K562 (cell line): ENCODE measurements around the gene RASD2. TPM values are rescaled to one million over a fixed set of nuclear protein-coding genes. Genes with fewer than 3 reads are reported as not detected.

Experiments
- ATAC-seq: fragments of 200-7000 bp; cut with Tn5 transposase; 3 replicates; pipeline ENCODE4 v1.9.1; 2020; ENCODE audit warnings: moderate library complexity
- BruUV-seq: library from RNA; stranded (reverse); fragments of 400-500 nt; replicated peaks from 2 replicates; lab custom pipeline; 2021; lab: Mats Ljungman, UMichigan
- CTCF ChIA-PET: fragments of 300-600 bp; formaldehyde crosslinking; extraction: SDS; loops from one replicate; lab custom pipeline; 2021; ENCODE audit warnings: low intra/inter-chr PET ratio; lab: Yijun Ruan, JAX
- POLR2A ChIA-PET: fragments of 300-600, 350-650 bp; sonication (Branson Sonifier 250); formaldehyde crosslinking; extraction: SDS; loops from one replicate; lab custom pipeline; 2021; ENCODE audit warnings: antibody characterized with exemption, inconsistent platforms; lab: Yijun Ruan, JAX
- DNase-seq, 4 experiments: peaks; one replicate each; pipeline versions ENCODE4 v3.0.0 to v3.0.0-alpha.2; 2011 to 2018; ENCODE audit warnings: low spot score in 3 of 4, mixed read lengths in 3 of 4; ENCODE audit errors: extremely low read depth in 1 of 4
- FAIRE-seq: peaks from 2 replicates; lab custom pipeline; 2011; peaks lifted over from hg19 to GRCh38; lab: Jason Lieb, UNC
- H2AFZ ChIP-seq: 2 replicates; pipeline ENCODE4 v1.6.0; 2011; ENCODE audit warnings: low read depth, low read length, control low read depth, inconsistent platforms
- H3K27ac ChIP-seq: fragments of 200-600 bp; 3 replicates; pipeline ENCODE4 v1.8.0; 2011; ENCODE audit warnings: low read depth, mild to moderate bottlenecking, control low read depth, inconsistent platforms, low read length, moderate library complexity, mixed read lengths; ENCODE audit errors: extremely low read depth
- H3K27me3 ChIP-seq, 2 experiments: fragments of 300-600 bp in 1 of 2; 2 replicates in 1 of 2; 3 replicates in 1 of 2; pipeline versions ENCODE4 v1.6.0 to v1.8.0; 2011; ENCODE audit warnings: inconsistent platforms in 2 of 2, low read length in 2 of 2, mild to moderate bottlenecking in 1 of 2, mixed read lengths in 1 of 2, moderate library complexity in 1 of 2; ENCODE audit not compliant: control insufficient read depth in 2 of 2, insufficient read depth in 2 of 2
- H3K36me3 ChIP-seq: fragments of 300-600 bp; 3 replicates; pipeline ENCODE4 v1.8.0; 2011; ENCODE audit warnings: mild to moderate bottlenecking, low read length, inconsistent platforms; ENCODE audit not compliant: control insufficient read depth, insufficient read depth
- H3K4me1 ChIP-seq, 2 experiments: fragments of 200-600 bp in 1 of 2; replicated peaks in 1 of 2; 2 replicates in 1 of 2; 3 replicates in 1 of 2; pipeline versions ENCODE4 v1.5.1 to v1.8.0; 2011; ENCODE audit warnings: inconsistent platforms in 2 of 2, low read length in 2 of 2, mild to moderate bottlenecking in 1 of 2, mixed read lengths in 1 of 2, moderate library complexity in 1 of 2; ENCODE audit not compliant: control insufficient read depth in 2 of 2, insufficient read depth in 2 of 2
- H3K4me2 ChIP-seq: 2 replicates; pipeline ENCODE4 v1.6.1; 2011; ENCODE audit warnings: low read length, control low read depth, inconsistent platforms, mixed read lengths; ENCODE audit not compliant: insufficient read depth
- H3K4me3 ChIP-seq: fragments of 200-600 bp; sonication (generic), shearing (Covaris generic); 2 replicates; pipeline ENCODE4 v1.5.1; 2016; ENCODE audit warnings: control low read depth, inconsistent platforms
- H3K79me2 ChIP-seq: fragments of 200-600 bp; 3 replicates; pipeline ENCODE4 v1.8.0; 2011; ENCODE audit warnings: low read length, inconsistent platforms; ENCODE audit not compliant: control insufficient read depth, insufficient read depth
- H3K9ac ChIP-seq, 2 experiments: 2 replicates each; pipeline versions ENCODE4 v1.6.0 to v1.6.1; 2011; ENCODE audit warnings: low read depth in 2 of 2, low read length in 2 of 2, control low read depth in 1 of 2, inconsistent platforms in 1 of 2, mild to moderate bottlenecking in 1 of 2, mixed read lengths in 1 of 2; ENCODE audit not compliant: insufficient read depth in 1 of 2
- H3K9me1 ChIP-seq: one replicate; pipeline ENCODE4 v1.6.0; 2011; ENCODE audit warnings: inconsistent platforms, mild to moderate bottlenecking, low read length, moderate library complexity; ENCODE audit not compliant: control insufficient read depth, insufficient read depth
- H3K9me3 ChIP-seq: replicated peaks from 2 replicates; pipeline ENCODE4 v1.5.1; 2011; ENCODE audit warnings: low read depth, low read length, inconsistent platforms; ENCODE audit not compliant: control insufficient read depth, insufficient read depth
- H4K20me1 ChIP-seq: replicated peaks from 2 replicates; pipeline ENCODE4 v1.6.1; 2011; ENCODE audit warnings: low read length, inconsistent platforms, mixed read lengths; ENCODE audit not compliant: control insufficient read depth, insufficient read depth
- CCAR2 ChIP-seq: fragments of 200-400 bp; formaldehyde crosslinking; IDR thresholded peaks from 2 replicates; pipeline ENCODE4 v1.6.1; 2017; ENCODE audit warnings: mild to moderate bottlenecking, low read depth, low read length
- CREB5 ChIP-seq: fragments of 250-450 bp; sonication (Bioruptor Pico); IDR thresholded peaks from 2 replicates; pipeline ENCODE4 v1.5.0; 2020; ENCODE audit warnings: mild to moderate bottlenecking
- FIP1L1 ChIP-seq: fragments of 200-400 bp; formaldehyde crosslinking; IDR thresholded peaks from 2 replicates; pipeline ENCODE4 v1.6.1; 2018; ENCODE audit warnings: mild to moderate bottlenecking, low read depth, low read length; ENCODE audit not compliant: poor library complexity, severe bottlenecking
- GABPB1 ChIP-seq: sonication (generic); formaldehyde crosslinking; IDR thresholded peaks from 2 replicates; pipeline ENCODE4 v1.8.0; 2022; ENCODE audit warnings: mild to moderate bottlenecking, missing genetic modification reagents
- MYNN ChIP-seq, 2 experiments: sonication (generic); formaldehyde crosslinking in 1 of 2; IDR thresholded peaks; 2 replicates each; pipeline versions ENCODE4 v1.5.0 to v1.6.1; 2016 to 2020; ENCODE audit warnings: antibody characterized with exemption in 1 of 2, missing genetic modification reagents in 1 of 2
- PPARD ChIP-seq: fragments of 250-450 bp; sonication (Bioruptor Pico); IDR thresholded peaks from 2 replicates; pipeline ENCODE4 v1.8.0; 2022; ENCODE audit warnings: inconsistent platforms, mild to moderate bottlenecking, moderate library complexity
- PTTG1 ChIP-seq: fragments of 450-650 bp; IDR thresholded peaks from 2 replicates; pipeline ENCODE4 v1.6.1; 2016; ENCODE audit warnings: low read depth, mild to moderate bottlenecking, missing genetic modification characterization, missing compliant biosample characterization
- TBL1XR1 ChIP-seq, 2 experiments: IDR thresholded peaks; 2 replicates each; pipeline ENCODE4 v1.6.1; 2012; ENCODE audit warnings: improper control_type of control experiment in 2 of 2, low read length in 2 of 2, mild to moderate bottlenecking in 1 of 2
- TGIF2 ChIP-seq: sonication (generic); formaldehyde crosslinking; IDR thresholded peaks from 2 replicates; pipeline ENCODE4 v1.8.1; 2022; ENCODE audit warnings: mild to moderate bottlenecking, missing genetic modification reagents, moderate library complexity
- ZNF609 ChIP-seq: sonication (generic); formaldehyde crosslinking; IDR thresholded peaks from 2 replicates; pipeline ENCODE4 v1.8.1; 2023; ENCODE audit warnings: missing genetic modification reagents, mild to moderate bottlenecking, borderline replicate concordance
- ZNF695 ChIP-seq: fragments of 450-650 bp; formaldehyde crosslinking; IDR thresholded peaks from 2 replicates; pipeline ENCODE4 v1.4.0; 2020; ENCODE audit warnings: mild to moderate bottlenecking, moderate library complexity
- ZNF766 ChIP-seq: fragments of 200-800 bp; sonication (Bioruptor generic); conservative IDR thresholded peaks from 2 replicates; pipeline ENCODE4 v1.6.1; 2016; ENCODE audit warnings: missing genetic modification characterization, missing compliant biosample characterization
- WGBS: fragments of 100-300 bp; shearing (Covaris generic); methylation state at CpG from one replicate; pipeline ENCODE4 v1.1.6; 2016; ENCODE audit warnings: low coverage, mixed read lengths; ENCODE audit not compliant: insufficient coverage; ENCODE audit errors: missing lambda C conversion rate; 5-methylcytosine and 5-hydroxymethylcytosine counted together
- in situ Hi-C: fragments of 300-500 bp; cut with MboI; formaldehyde crosslinking; loops from 4 replicates; pipeline ENCODE4 v1.15.0; 2018; ENCODE audit warnings: inconsistent platforms, mixed read lengths
- intact Hi-C: fragments of 100-400 bp; cut with micrococcal nuclease; formaldehyde crosslinking; loops from 2 replicates; pipeline ENCODE4 v1.14.2; 2022
- polyA plus RNA-seq, 8 experiments: library from polyadenylated mRNA; depleted of rRNA in 4 of 8; stranded (reverse) in 5 of 8; unstranded in 3 of 8; fragments of >200 nt; fragmentation: Nextera tagmentation in 2 of 8; fragmentation: Illumina TruSeq in 1 of 8; extraction: Ambion mirVana in 2 of 8; extraction: Trizol in 1 of 8; gene quantifications; 2 replicates each; pipeline versions ENCODE4 v1.2.1 to v1.2.3, GENCODE V29; 2011 to 2014; ENCODE audit warnings: inconsistent platforms in 1 of 8, missing spikeins in 1 of 8
- total RNA-seq, 7 experiments: library from RNA; depleted of rRNA in 6 of 7; stranded (reverse); fragments of >200 nt in 6 of 7; fragmentation: Illumina TruSeq in 2 of 7; extraction: Trizol in 2 of 7; gene quantifications; 2 replicates each; pipeline versions ENCODE4 v1.2.1 to v1.2.3, GENCODE V29; 2011 to 2021; ENCODE audit warnings: low replicate concordance in 1 of 7
- TF ChIP-seq, protein P1 (sequence below): fragments of 450-650 bp; IDR thresholded peaks from 2 replicates; pipeline ENCODE4 v1.6.1; 2017; ENCODE audit warnings: mild to moderate bottlenecking, moderate library complexity
- TF ChIP-seq, protein P2 (sequence below): sonication (generic); formaldehyde crosslinking; IDR thresholded peaks from 2 replicates; pipeline ENCODE4 v1.8.0; 2022; ENCODE audit warnings: mild to moderate bottlenecking, missing genetic modification reagents

RASD2 gene
- total and polyA plus RNA-seq, 9 of the 15 experiments (the other 6 are each of a cell fraction or from before 2014, with no cell fraction given), result 0.05 TPM; not detected in 8

- H4K20me1 ChIP-seq, result no peaks in the 10 kb centered on the region
- peaks cover 0 to 19% of the 10 kb centered on the region in 2 experiments; a peak in 2 of 5 replicates for H3K4me1 ChIP-seq
- H3K36me3 ChIP-seq, result no peaks in the 10 kb centered on the region
- H3K27ac ChIP-seq, result no peak overlapping the region
- no peak overlapping the region for H3K4me2 ChIP-seq
- H3K9me3 ChIP-seq, result no peaks in the 10 kb centered on the region
- H3K9me1 ChIP-seq, result no peaks in the 10 kb centered on the region
- FAIRE-seq, result no peak
- no TSS peak for BruUV-seq
- WGBS, result 0% methylated on average over 2 of the region's 3 CpGs
- H3K4me3 ChIP-seq, result no peak overlapping the region
- in situ Hi-C loops (no loop called here), intact Hi-C loops (no loop called here)
- no peak overlapping the region for H2AFZ ChIP-seq
- H3K27me3 ChIP-seq, result peaks cover 6 to 59% of the 10 kb centered on the region in 2 experiments; a peak in 3 of 5 replicates
- CTCF ChIA-PET, result no interaction called here
- H3K79me2 ChIP-seq, result no peaks in the 10 kb centered on the region
- POLR2A ChIA-PET, result no interaction called here
- no peak overlapping the region for H3K9ac ChIP-seq
- DNase-seq, result no peak
- no peak for ATAC-seq
- TF ChIP-seq ZNF609 (CRISPR knock-in tag), result no peak
- no peak for TF ChIP-seq FIP1L1
- no peak for TF ChIP-seq ZNF766 (CRISPR knock-in tag)
- TF ChIP-seq ZNF695 (CRISPR knock-in tag), result no peak
- no peak for TF ChIP-seq MYNN (IDR thresholded peaks at IDR 0.05)
- TF ChIP-seq MYNN (CRISPR knock-in tag; IDR thresholded peaks at IDR 0.05), result no peak
- TF ChIP-seq CCAR2, result no peak
- no peak for TF ChIP-seq CREB5 (CRISPR knock-in tag)
- TF ChIP-seq PPARD (CRISPR knock-in tag), result no peak
- TF ChIP-seq, protein P1, sequence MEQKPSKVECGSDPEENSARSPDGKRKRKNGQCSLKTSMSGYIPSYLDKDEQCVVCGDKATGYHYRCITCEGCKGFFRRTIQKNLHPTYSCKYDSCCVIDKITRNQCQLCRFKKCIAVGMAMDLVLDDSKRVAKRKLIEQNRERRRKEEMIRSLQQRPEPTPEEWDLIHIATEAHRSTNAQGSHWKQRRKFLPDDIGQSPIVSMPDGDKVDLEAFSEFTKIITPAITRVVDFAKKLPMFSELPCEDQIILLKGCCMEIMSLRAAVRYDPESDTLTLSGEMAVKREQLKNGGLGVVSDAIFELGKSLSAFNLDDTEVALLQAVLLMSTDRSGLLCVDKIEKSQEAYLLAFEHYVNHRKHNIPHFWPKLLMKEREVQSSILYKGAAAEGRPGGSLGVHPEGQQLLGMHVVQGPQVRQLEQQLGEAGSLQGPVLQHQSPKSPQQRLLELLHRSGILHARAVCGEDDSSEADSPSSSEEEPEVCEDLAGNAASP, result no peak
- no peak for TF ChIP-seq GABPB1 (CRISPR knock-in tag)
- TF ChIP-seq PTTG1 (tag), result no peak
- no peak for TF ChIP-seq TGIF2 (CRISPR knock-in tag)
- TF ChIP-seq, protein P2, sequence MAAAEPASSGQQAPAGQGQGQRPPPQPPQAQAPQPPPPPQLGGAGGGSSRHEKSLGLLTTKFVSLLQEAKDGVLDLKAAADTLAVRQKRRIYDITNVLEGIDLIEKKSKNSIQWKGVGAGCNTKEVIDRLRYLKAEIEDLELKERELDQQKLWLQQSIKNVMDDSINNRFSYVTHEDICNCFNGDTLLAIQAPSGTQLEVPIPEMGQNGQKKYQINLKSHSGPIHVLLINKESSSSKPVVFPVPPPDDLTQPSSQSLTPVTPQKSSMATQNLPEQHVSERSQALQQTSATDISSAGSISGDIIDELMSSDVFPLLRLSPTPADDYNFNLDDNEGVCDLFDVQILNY (CRISPR knock-in tag), result no peak
- TF ChIP-seq TBL1XR1 (IDR thresholded peaks at IDR 0.05; ENCODE audit: low read length in 2 of 2), result no peak
These were observed 3.6 kb downstream of the RASD2 start for GRCh38 chr22:35544189-35544588.
